WTC11 (cell line): ENCODE results near the gene PPP2R2C. TPM values are rescaled to one million over a fixed set of nuclear protein-coding genes. Genes with fewer than 3 reads are reported as not detected.

Source experiments
- ATAC-seq: fragments of 200-7000 bp; cut with Tn5 transposase; 2 replicates; pipeline ENCODE4 v1.10.0; 2021; ENCODE audit warnings: mild to moderate bottlenecking, moderate library complexity
- CTCF ChIA-PET: fragments of 300-600 bp; sonication (Branson Sonifier 250); formaldehyde crosslinking; loops from one replicate; lab custom pipeline; 2021; ENCODE audit warnings: antibody characterized with exemption; lab: Charles Lee
- POLR2A ChIA-PET: fragments of 350-600 bp; sonication (Branson Sonifier 250); formaldehyde crosslinking; loops from one replicate; lab custom pipeline; 2021; ENCODE audit warnings: antibody characterized with exemption; lab: Charles Lee
- DNase-seq: peaks from one replicate; pipeline ENCODE4 v3.0.0; 2021; ENCODE audit warnings: low spot score
- H3K27ac Mint-ChIP-seq: 2 replicates; pipeline ENCODE4 v1.8.0; 2021; ENCODE audit warnings: mixed read lengths
- H3K27me3 Mint-ChIP-seq: 2 replicates; pipeline ENCODE4 v1.8.0; 2021; ENCODE audit warnings: low read depth, mild to moderate bottlenecking, moderate library complexity, mixed read lengths
- H3K36me3 Mint-ChIP-seq: 2 replicates; pipeline ENCODE4 v1.8.0; 2021; ENCODE audit warnings: mixed read lengths
- H3K4me1 Mint-ChIP-seq: 2 replicates; pipeline ENCODE4 v1.8.0; 2022; ENCODE audit warnings: mixed read lengths
- H3K4me3 Mint-ChIP-seq: 2 replicates; pipeline ENCODE4 v1.8.0; 2021; ENCODE audit warnings: mild to moderate bottlenecking, moderate library complexity, mixed read lengths
- H3K9me3 Mint-ChIP-seq: 2 replicates; pipeline ENCODE4 v1.8.0; 2021; ENCODE audit warnings: mixed read lengths
- ATF1 ChIP-seq: sonication (generic); formaldehyde crosslinking; IDR thresholded peaks from 2 replicates; pipeline ENCODE4 v1.8.1; 2023; ENCODE audit warnings: mild to moderate bottlenecking, moderate library complexity, missing genetic modification reagents
- ATF2 ChIP-seq: sonication (generic); formaldehyde crosslinking; IDR thresholded peaks from 2 replicates; pipeline ENCODE4 v1.8.1; 2022; ENCODE audit warnings: low read depth, missing genetic modification reagents, borderline replicate concordance
- CREM ChIP-seq: sonication (generic); formaldehyde crosslinking; IDR thresholded peaks from 2 replicates; pipeline ENCODE4 v1.8.1; 2022; ENCODE audit warnings: mild to moderate bottlenecking, missing genetic modification reagents, moderate library complexity
- FOXP4 ChIP-seq: sonication (generic); formaldehyde crosslinking; IDR thresholded peaks from 2 replicates; pipeline ENCODE4 v1.8.0; 2022; ENCODE audit warnings: mild to moderate bottlenecking, missing genetic modification reagents
- MAX ChIP-seq: sonication (generic); formaldehyde crosslinking; IDR thresholded peaks from 2 replicates; pipeline ENCODE4 v1.8.0; 2022; ENCODE audit warnings: mild to moderate bottlenecking, missing genetic modification reagents
- MLX ChIP-seq: sonication (generic); formaldehyde crosslinking; IDR thresholded peaks from 2 replicates; pipeline ENCODE4 v1.8.1; 2023; ENCODE audit warnings: mild to moderate bottlenecking, missing genetic modification reagents, moderate library complexity
- SMAD3 ChIP-seq: sonication (generic); formaldehyde crosslinking; IDR thresholded peaks from 2 replicates; pipeline ENCODE4 v1.8.0; 2022; ENCODE audit warnings: missing genetic modification reagents, mild to moderate bottlenecking, borderline replicate concordance
- USF1 ChIP-seq: sonication (generic); formaldehyde crosslinking; IDR thresholded peaks from 2 replicates; pipeline ENCODE4 v1.8.0; 2022; ENCODE audit warnings: mild to moderate bottlenecking, missing genetic modification reagents
- ZMAT4 ChIP-seq: fragments of 250-450 bp; sonication (Bioruptor Pico); IDR thresholded peaks from 2 replicates; pipeline ENCODE4 v1.9.0; 2021; ENCODE audit warnings: mild to moderate bottlenecking
- ZSCAN18 ChIP-seq: fragments of 250-450 bp; sonication (Bioruptor Pico); IDR thresholded peaks from 2 replicates; pipeline ENCODE4 v2.1.2; 2022; ENCODE audit warnings: mild to moderate bottlenecking, moderate library complexity
- total RNA-seq: library from RNA; stranded (reverse); gene quantifications from 3 replicates; pipeline ENCODE4 v1.2.3, GENCODE V29; 2021
- TF ChIP-seq, protein P1 (sequence below): fragments of 250-450 bp; sonication (Bioruptor Pico); IDR thresholded peaks from 2 replicates; pipeline ENCODE4 v1.9.0; 2021; ENCODE audit warnings: mild to moderate bottlenecking

PPP2R2C gene
- total RNA-seq, 1 experiment from 2014 or later = 11.5 TPM

DNA sequence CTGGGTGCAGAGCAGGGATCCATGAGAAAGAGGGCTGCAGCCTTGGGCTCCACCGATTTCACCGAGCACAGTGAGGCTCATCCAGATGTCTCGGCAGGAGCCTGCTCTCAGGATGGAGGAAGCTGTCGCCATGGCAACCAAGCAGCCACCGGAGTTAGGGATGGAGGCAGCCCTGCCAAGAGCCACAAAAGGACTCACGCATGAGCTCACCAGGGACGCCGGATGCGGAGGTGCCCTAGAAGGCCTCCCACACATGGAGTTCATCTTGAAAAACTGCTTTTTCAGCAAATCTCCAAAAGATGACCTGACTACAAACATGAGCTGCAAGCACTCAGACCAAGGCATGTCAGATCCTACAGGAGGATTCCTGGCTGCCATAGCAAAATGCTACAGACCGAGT, 112.0 kb downstream of the PPP2R2C start (continued):
- no peak for TF ChIP-seq ZMAT4 (CRISPR knock-in tag)

GRCh38 chr4:6359536-6360308, 112.7 kb downstream of the PPP2R2C start:
- no peak for ATAC-seq
- no peak for DNase-seq
- Mint-ChIP-seq H3K4me1 (peaks cover 3% of the 10 kb centered on the region; the same call in 1 of the 2 replicates), H3K27ac (no peak overlapping the region), H3K27me3 (peaks cover 3% of the 10 kb centered on the region; the same call in 1 of the 2 replicates), H3K36me3 (no peaks in the 10 kb centered on the region), H3K4me3 (no peak overlapping the region), H3K9me3 (no peaks in the 10 kb centered on the region)
- POLR2A ChIA-PET = no interaction called here
- TF ChIP-seq, protein P1, sequence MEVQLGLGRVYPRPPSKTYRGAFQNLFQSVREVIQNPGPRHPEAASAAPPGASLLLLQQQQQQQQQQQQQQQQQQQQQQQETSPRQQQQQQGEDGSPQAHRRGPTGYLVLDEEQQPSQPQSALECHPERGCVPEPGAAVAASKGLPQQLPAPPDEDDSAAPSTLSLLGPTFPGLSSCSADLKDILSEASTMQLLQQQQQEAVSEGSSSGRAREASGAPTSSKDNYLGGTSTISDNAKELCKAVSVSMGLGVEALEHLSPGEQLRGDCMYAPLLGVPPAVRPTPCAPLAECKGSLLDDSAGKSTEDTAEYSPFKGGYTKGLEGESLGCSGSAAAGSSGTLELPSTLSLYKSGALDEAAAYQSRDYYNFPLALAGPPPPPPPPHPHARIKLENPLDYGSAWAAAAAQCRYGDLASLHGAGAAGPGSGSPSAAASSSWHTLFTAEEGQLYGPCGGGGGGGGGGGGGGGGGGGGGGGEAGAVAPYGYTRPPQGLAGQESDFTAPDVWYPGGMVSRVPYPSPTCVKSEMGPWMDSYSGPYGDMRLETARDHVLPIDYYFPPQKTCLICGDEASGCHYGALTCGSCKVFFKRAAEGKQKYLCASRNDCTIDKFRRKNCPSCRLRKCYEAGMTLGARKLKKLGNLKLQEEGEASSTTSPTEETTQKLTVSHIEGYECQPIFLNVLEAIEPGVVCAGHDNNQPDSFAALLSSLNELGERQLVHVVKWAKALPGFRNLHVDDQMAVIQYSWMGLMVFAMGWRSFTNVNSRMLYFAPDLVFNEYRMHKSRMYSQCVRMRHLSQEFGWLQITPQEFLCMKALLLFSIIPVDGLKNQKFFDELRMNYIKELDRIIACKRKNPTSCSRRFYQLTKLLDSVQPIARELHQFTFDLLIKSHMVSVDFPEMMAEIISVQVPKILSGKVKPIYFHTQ = no peak
- no peak for TF ChIP-seq SMAD3
- no peak for TF ChIP-seq USF1 (CRISPR knock-in tag)
- no peak for TF ChIP-seq ZSCAN18 (CRISPR knock-in tag)
- no peak for TF ChIP-seq CREM (CRISPR knock-in tag)
- TF ChIP-seq ATF1 (CRISPR knock-in tag) = no peak
- no peak for TF ChIP-seq MLX (CRISPR knock-in tag)
- TF ChIP-seq MAX (CRISPR knock-in tag) = no peak
- no peak for TF ChIP-seq ATF2 (CRISPR knock-in tag)
- no peak for TF ChIP-seq FOXP4 (CRISPR knock-in tag)
- CTCF ChIA-PET = interaction anchor here (0.8 to 1.7 kb wide), 6 partner anchors 11 to 192 kb away, joined by 3 to 6 read pairs (median 4); no protein-coding TSS in a partner anchor
